Osteocyte (in vitro differentiated cells): ENCODE measurements around the gene ABCC6. TPM values are rescaled to one million over a fixed set of nuclear protein-coding genes. Genes with fewer than 3 reads are reported as not detected.

ENCODE experiments used
- DNase-seq: peaks from one replicate; pipeline ENCODE4 v3.0.0; 2021; ENCODE audit warnings: mixed read lengths; ENCODE audit not compliant: unreplicated experiment; ENCODE audit errors: extremely low spot score
- H3K27ac Mint-ChIP-seq: one replicate; pipeline ENCODE4 v1.8.0; 2021; ENCODE audit warnings: mild to moderate bottlenecking, mixed read lengths; ENCODE audit not compliant: unreplicated experiment
- H3K27me3 Mint-ChIP-seq: one replicate; pipeline ENCODE4 v1.8.0; 2021; ENCODE audit warnings: mixed read lengths; ENCODE audit not compliant: unreplicated experiment
- H3K36me3 Mint-ChIP-seq: one replicate; pipeline ENCODE4 v1.8.0; 2021; ENCODE audit warnings: mixed read lengths; ENCODE audit not compliant: unreplicated experiment
- H3K4me1 Mint-ChIP-seq: one replicate; pipeline ENCODE4 v1.8.0; 2021; ENCODE audit warnings: mixed read lengths; ENCODE audit not compliant: unreplicated experiment
- H3K4me3 Mint-ChIP-seq: one replicate; pipeline ENCODE4 v1.8.0; 2021; ENCODE audit warnings: mild to moderate bottlenecking, moderate library complexity, mixed read lengths; ENCODE audit not compliant: unreplicated experiment
- H3K9me3 Mint-ChIP-seq: one replicate; pipeline ENCODE4 v1.8.0; 2021; ENCODE audit warnings: mixed read lengths; ENCODE audit not compliant: unreplicated experiment
- CTCF ChIP-seq: fragments of 200-600 bp; sonication (generic); IDR thresholded peaks from 2 replicates; pipeline ENCODE4 v1.5.0; 2021; ENCODE audit warnings: antibody characterized with exemption, mild to moderate bottlenecking, moderate library complexity
- total RNA-seq: library from RNA; stranded (reverse); gene quantifications from 2 replicates; pipeline ENCODE4 v1.2.1, GENCODE V29; 2021

The ABCC6 gene
- total RNA-seq, 1 donor from 2014 or later, result 1.4 TPM

- H3K4me3 Mint-ChIP-seq, result no peak overlapping the region
- H3K4me1 Mint-ChIP-seq, result no peaks in the 10 kb centered on the region
- H3K27ac Mint-ChIP-seq, result no peak overlapping the region
- peaks cover 82% of the 10 kb centered on the region for H3K36me3 Mint-ChIP-seq
- no peaks in the 10 kb centered on the region for H3K27me3 Mint-ChIP-seq
- TF ChIP-seq CTCF, result no peak
- H3K9me3 Mint-ChIP-seq, result peaks cover 3% of the 10 kb centered on the region
- DNase-seq, result no peak
These were observed 102.0 kb downstream of the ABCC6 start for GRCh38 chr16:16121185-16121727.

GRCh38 chr16:16120382-16121184, 102.7 kb downstream of the ABCC6 start:
- H3K9me3 Mint-ChIP-seq, result peaks cover 3% of the 10 kb centered on the region
- DNase-seq, result no peak
- peaks cover 81% of the 10 kb centered on the region for H3K36me3 Mint-ChIP-seq
- no peak overlapping the region for H3K4me3 Mint-ChIP-seq
- H3K27me3 Mint-ChIP-seq, result no peaks in the 10 kb centered on the region
- H3K4me1 Mint-ChIP-seq, result no peaks in the 10 kb centered on the region
- peak overlapping the region; percentile 31 for H3K27ac Mint-ChIP-seq
- no peak for TF ChIP-seq CTCF

- no peak for DNase-seq
- H3K4me3 Mint-ChIP-seq, result no peak overlapping the region
- no peaks in the 10 kb centered on the region for H3K4me1 Mint-ChIP-seq
- H3K27me3 Mint-ChIP-seq, result no peaks in the 10 kb centered on the region
- no peak for TF ChIP-seq CTCF
- H3K27ac Mint-ChIP-seq, result peak overlapping the region; percentile 31
- H3K9me3 Mint-ChIP-seq, result peaks cover 3% of the 10 kb centered on the region
- H3K36me3 Mint-ChIP-seq, result peaks cover 83% of the 10 kb centered on the region
These were observed 103.3 kb downstream of the ABCC6 start for GRCh38 chr16:16120044-16120381.

GRCh38 chr16:16118337-16118736, 105.0 kb downstream of the ABCC6 start:
- H3K27ac Mint-ChIP-seq, result no peak overlapping the region
- no peaks in the 10 kb centered on the region for H3K9me3 Mint-ChIP-seq
- no peak for DNase-seq
- no peak overlapping the region for H3K4me3 Mint-ChIP-seq
- no peaks in the 10 kb centered on the region for H3K4me1 Mint-ChIP-seq
- no peaks in the 10 kb centered on the region for H3K27me3 Mint-ChIP-seq
- H3K36me3 Mint-ChIP-seq, result peaks cover 78% of the 10 kb centered on the region
- no peak for TF ChIP-seq CTCF

GRCh38 chr16:16116841-16117240, 106.5 kb downstream of the ABCC6 start:
- TF ChIP-seq CTCF, result no peak
- no peak overlapping the region for H3K4me3 Mint-ChIP-seq
- DNase-seq, result no peak
- peak overlapping the region; percentile 50 for H3K27ac Mint-ChIP-seq
- peaks cover 75% of the 10 kb centered on the region for H3K36me3 Mint-ChIP-seq
- no peaks in the 10 kb centered on the region for H3K9me3 Mint-ChIP-seq
- H3K4me1 Mint-ChIP-seq, result no peaks in the 10 kb centered on the region
- no peaks in the 10 kb centered on the region for H3K27me3 Mint-ChIP-seq
